Heart right ventricle (tissue), 16 donors: Measurements from ENCODE around the gene PDE9A. TPM values are rescaled to one million over a fixed set of nuclear protein-coding genes. Genes with fewer than 3 reads are reported as not detected.
A peak's percentile ranks its signal among the peaks of the same experiment; 100 is the strongest.

ENCODE experiments used
- ATAC-seq, 8 donors: fragments of 200-7000 bp; cut with Tn5 transposase; one replicate each; pipeline ENCODE4 v1.9.1; 2020; ENCODE audit warnings: mild to moderate bottlenecking in 8 of 8, moderate library complexity in 8 of 8, moderate number of reproducible peaks in 1 of 8
- DNase-seq, 2 donors: peaks; one replicate each; pipeline ENCODE4 v3.0.0-alpha.2; 2020
- H3K27ac ChIP-seq, 10 donors: fragments of 200-600 bp; sonication (generic) in 2 of 10; one replicate each; pipeline versions ENCODE4 v1.5.0 to v1.8.0; 2020 to 2022; ENCODE audit warnings: mild to moderate bottlenecking in 3 of 10
- H3K27me3 ChIP-seq, 7 donors: fragments of 200-600 bp; one replicate each; pipeline ENCODE4 v1.8.0; 2021 to 2022; ENCODE audit warnings: mild to moderate bottlenecking in 2 of 7
- H3K36me3 ChIP-seq, 9 donors: fragments of 200-600 bp; sonication (generic) in 1 of 9; one replicate each; pipeline versions ENCODE4 v1.5.0 to v1.8.0; 2020 to 2022; ENCODE audit warnings: mild to moderate bottlenecking in 2 of 9
- H3K4me1 ChIP-seq, 9 donors: fragments of 200-600 bp; sonication (generic) in 1 of 9; one replicate each; pipeline versions ENCODE4 v1.5.0 to v1.8.0; 2020 to 2022; ENCODE audit warnings: mild to moderate bottlenecking in 4 of 9
- H3K4me3 ChIP-seq, 10 donors: fragments of 200-600 bp; sonication (generic) in 2 of 10; one replicate each; pipeline versions ENCODE4 v1.5.0 to v1.8.0; 2020 to 2022; ENCODE audit warnings: mild to moderate bottlenecking in 7 of 10, moderate library complexity in 2 of 10
- H3K9me3 ChIP-seq, 11 donors: fragments of 200-600 bp in 10 of 11; sonication (generic) in 2 of 11; one replicate each; pipeline versions ENCODE4 v1.5.0 to v1.8.0; 2013 to 2022; ENCODE audit warnings: mild to moderate bottlenecking in 2 of 11, control low read depth in 1 of 11, moderate library complexity in 1 of 11
- WGBS, 2 donors: extraction: QIAGEN DNeasy Blood & Tissue Kit; methylation state at CpG; one replicate each; pipeline ENCODE4 v1.1.7; 2013; ENCODE audit warnings: inconsistent platforms in 1 of 2; 5-methylcytosine and 5-hydroxymethylcytosine counted together
- intact Hi-C, 10 donors: fragments of 100-400 bp; cut with DNase I; formaldehyde crosslinking; loops; one replicate each; pipeline versions ENCODE4 v1.11.1 to v1.14.2; 2022
- polyA plus RNA-seq, 2 donors: library from polyadenylated mRNA; stranded (reverse); fragments of 200-250 nt; gene quantifications; one replicate each; pipeline ENCODE4 v1.2.3, GENCODE V29; 2013
- total RNA-seq, 10 donors: library from RNA; stranded (reverse); fragmentation: NEBNext Ultra II Directional in 3 of 10; extraction: Animal tissue kit (Norgen Biotek cat#: 25700) in 3 of 10; gene quantifications; one replicate each; pipeline versions ENCODE4 v1.2.1 to v1.2.4, GENCODE V29; 2021 to 2023
- TF ChIP-seq, protein P1 (sequence below), 9 donors: fragments of 200-600 bp; sonication (generic) in 2 of 9; IDR thresholded peaks; one replicate each; pipeline versions ENCODE4 v1.5.0 to v1.8.0; 2021 to 2022; ENCODE audit warnings: antibody characterized with exemption in 9 of 9, mild to moderate bottlenecking in 5 of 9, moderate library complexity in 1 of 9
- donor health status: Arrhythmogenic right ventricular cardiomyopathy.
- donor health status: ischemic (EF 13 %, LVEDD 7.1; RV severe dilation, severe dysfunction).
- donor health status: healthy with polysubstance abuse.
- donor health status: DM: no; HTN: yes; CAD: no.
- donor health status: DM: no; HTN: no; CAD: no.
- donor health status: ischemic (EF 25% LVEDD 6.9; RV normal size, moderate dysfunction).
- donor health status: ischemic (EF 25% LVEDD 5.7; RV mildly dilated, moderate dysfunction).
- donor health status: healthy.
- donor health status: DM: yes; HTN: yes; CAD: no.
- donor health status: Ischemic cardiomyopathy.
- donor health status: ischemic (EF 35%, LVEDD 5.7; RV mildly dilated, moderate dysfunction).
- donor health status: nonischemic (EF 11% LVEDD 7.7; RV severe dilation, severe dysfunction).
- donor health status: DM: yes; HTN: yes; CAD: no.
- donor health status: PGD.
- donor health status: ischemic (EF 29% LVEDD 5.4; RV normal size, mild dysfunction).
- donor health status: nonischemic (EF 23%, LVEDD 6.1; RV moderate dilation, normal function).

Gene PDE9A
- total and polyA plus RNA-seq, 12 donors = 1.2 to 7.0 (median 2.2) TPM

DNA sequence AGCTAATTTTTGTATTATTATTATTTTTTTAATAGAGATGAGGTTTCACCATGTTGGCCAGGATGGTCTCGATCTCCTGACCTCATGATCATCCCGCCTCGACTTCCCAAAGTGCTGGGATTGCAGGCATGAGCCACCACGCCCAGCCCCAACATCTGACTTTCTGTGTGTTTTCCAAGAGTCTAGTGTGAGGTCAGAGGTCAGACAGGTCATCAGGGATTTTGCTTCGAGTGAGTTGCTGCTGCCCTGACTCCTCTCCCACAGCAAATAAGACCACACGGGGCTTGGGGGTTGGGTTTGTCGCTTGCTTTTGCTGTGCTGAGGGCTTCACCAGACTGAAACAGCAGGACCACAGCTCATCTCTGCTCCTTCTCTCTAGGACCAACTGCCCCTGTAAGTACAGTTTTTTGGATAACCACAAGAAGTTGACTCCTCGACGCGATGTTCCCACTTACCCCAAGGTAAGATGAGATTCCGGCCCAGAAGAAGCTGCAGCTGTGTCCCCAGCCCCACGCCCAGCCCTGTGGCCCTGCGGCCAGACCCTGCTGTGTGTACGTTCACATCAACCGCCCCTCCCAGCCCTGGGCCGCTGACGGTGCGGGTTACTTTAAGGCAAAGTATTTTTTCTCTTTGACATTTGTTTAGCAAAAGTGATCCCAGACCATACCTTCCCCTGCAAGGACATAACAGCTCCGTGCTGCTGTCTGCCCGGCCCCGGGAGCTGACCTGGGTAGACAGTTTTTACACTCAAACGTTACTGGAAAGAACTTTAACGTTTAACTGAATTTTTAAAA is 97.5 kb downstream of the PDE9A start:
- whole genome bisulfite sequencing, 2 donors = 89 to 91% methylated on average over 23 of the region's 23 CpGs
- DNase-seq = no peak
- Histone ChIP-seq H3K9me3 (no peaks in the 10 kb centered on the region), H3K4me1 (peaks cover 0 to 20% (median 8%) of the 10 kb centered on the region in 9 donors), H3K36me3 (peaks cover 0 to 19% (median 0%) of the 10 kb centered on the region in 9 donors), H3K4me3 (no peak overlapping the region), H3K27ac (no peak overlapping the region), H3K27me3 (no peaks in the 10 kb centered on the region)
- intact Hi-C loops = loop anchor here in 1 of 10 donors (5.0 kb wide), 1 partner anchor 54 kb away; no protein-coding TSS in a partner anchor
- no peak for ATAC-seq
- TF ChIP-seq, protein P1, sequence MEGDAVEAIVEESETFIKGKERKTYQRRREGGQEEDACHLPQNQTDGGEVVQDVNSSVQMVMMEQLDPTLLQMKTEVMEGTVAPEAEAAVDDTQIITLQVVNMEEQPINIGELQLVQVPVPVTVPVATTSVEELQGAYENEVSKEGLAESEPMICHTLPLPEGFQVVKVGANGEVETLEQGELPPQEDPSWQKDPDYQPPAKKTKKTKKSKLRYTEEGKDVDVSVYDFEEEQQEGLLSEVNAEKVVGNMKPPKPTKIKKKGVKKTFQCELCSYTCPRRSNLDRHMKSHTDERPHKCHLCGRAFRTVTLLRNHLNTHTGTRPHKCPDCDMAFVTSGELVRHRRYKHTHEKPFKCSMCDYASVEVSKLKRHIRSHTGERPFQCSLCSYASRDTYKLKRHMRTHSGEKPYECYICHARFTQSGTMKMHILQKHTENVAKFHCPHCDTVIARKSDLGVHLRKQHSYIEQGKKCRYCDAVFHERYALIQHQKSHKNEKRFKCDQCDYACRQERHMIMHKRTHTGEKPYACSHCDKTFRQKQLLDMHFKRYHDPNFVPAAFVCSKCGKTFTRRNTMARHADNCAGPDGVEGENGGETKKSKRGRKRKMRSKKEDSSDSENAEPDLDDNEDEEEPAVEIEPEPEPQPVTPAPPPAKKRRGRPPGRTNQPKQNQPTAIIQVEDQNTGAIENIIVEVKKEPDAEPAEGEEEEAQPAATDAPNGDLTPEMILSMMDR (IDR thresholded peaks at IDR 0.05) = no peak

DNA sequence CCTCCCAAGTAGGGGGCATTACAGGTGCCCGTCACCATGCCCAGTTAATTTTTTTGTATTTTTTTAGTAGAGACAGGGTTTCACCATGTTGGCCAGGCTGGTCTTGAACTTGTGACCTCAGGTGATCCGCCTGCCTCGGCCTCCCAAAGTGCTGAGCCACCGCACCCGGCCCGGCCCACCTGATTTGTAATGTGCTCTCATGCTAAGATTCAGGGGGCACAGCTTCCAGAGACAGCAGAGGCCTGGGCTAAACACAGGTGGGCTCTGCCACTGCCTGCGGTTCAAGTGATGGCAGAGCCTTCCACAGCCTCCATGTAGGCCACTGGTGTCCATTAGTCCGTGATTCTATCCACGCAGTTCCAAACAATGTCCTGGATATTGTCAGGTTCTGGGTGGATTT is 98.4 kb downstream of the PDE9A start:
- TF ChIP-seq, protein P1 (IDR thresholded peaks at IDR 0.05) = no peak
- Histone ChIP-seq H3K4me3 (no peak overlapping the region), H3K4me1 (peaks cover 0 to 11% (median 0%) of the 10 kb centered on the region in 9 donors), H3K36me3 (peaks cover 0 to 22% (median 0%) of the 10 kb centered on the region in 9 donors), H3K27me3 (no peaks in the 10 kb centered on the region), H3K27ac (no peak overlapping the region), H3K9me3 (no peaks in the 10 kb centered on the region)
- ATAC-seq (no peak), DNase-seq (no peak)
- WGBS, 2 donors = 97 to 99% methylated on average over 9 of the region's 9 CpGs
- intact Hi-C loops = loop anchor here in 1 of 10 donors (5.0 kb wide), 1 partner anchor 55 kb away; no protein-coding TSS in a partner anchor

DNA sequence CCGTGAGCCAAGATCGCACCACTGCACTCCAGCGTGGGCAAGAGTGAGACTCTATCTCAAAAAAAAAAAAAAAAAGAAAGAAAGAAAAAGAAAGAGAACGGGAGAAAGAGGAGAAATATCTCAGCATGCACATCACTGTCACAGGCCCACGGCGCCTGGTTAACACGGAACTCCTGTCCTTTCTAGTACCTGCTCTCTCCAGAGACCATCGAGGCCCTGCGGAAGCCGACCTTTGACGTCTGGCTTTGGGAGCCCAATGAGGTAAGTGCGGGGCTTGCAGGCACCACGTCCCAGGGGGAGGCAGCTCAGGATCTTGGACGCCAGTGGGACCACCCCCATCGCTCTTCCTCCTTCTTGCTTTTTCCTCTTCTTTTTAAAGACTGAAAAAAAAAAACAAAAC is 100.4 kb downstream of the PDE9A start:
- DNase-seq (no peak), ATAC-seq (no peak)
- H3K9me3 ChIP-seq = no peaks in the 10 kb centered on the region
- H3K4me3 ChIP-seq = no peak overlapping the region
- TF ChIP-seq, protein P1 (IDR thresholded peaks at IDR 0.05) = no peak
- intact Hi-C loops = loop anchor here in 1 of 10 donors (5.0 kb wide), 1 partner anchor 57 kb away; no protein-coding TSS in a partner anchor
- H3K27me3 ChIP-seq = no peaks in the 10 kb centered on the region
- H3K4me1 ChIP-seq = no peaks in the 10 kb centered on the region
- 93 to 96% methylated on average over 15 of the region's 15 CpGs for WGBS, 2 donors
- H3K36me3 ChIP-seq = peaks cover 0 to 27% (median 0%) of the 10 kb centered on the region in 9 donors
- no peak overlapping the region for H3K27ac ChIP-seq

DNA sequence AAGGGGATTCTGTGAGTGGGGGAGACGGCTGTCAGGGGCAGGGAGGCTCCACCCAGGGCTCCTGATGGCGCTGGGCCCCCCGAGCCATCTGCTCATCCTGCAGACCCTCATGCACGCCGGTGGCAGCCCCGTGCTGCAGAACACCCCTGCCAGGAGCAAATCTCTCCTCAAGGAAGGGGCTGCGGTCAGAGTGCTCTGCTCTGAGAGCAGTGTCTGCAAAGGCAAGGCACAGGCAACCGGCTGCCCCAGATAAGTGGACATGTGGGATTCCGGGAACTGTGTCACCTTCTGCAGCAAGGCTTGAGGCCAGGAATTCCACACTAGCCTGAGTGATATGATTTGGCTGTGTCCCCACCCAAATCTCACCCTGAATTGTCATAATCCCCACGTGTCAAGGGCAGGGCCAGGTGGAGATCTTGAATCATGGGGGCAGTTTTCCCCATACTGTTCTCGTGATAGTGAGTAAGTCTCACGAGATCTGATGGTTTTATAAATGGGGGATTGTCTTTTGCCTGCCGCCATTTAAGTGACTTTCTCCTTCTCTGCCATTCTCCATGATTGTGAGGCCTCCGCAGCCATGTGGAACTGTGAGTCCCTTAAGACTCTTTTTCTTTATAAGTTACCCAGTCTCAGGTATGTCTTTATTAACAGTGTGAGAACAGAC is 101.0 kb downstream of the PDE9A start:
- 57 to 68% methylated on average over 14 of the region's 14 CpGs for WGBS, 2 donors
- H3K27me3 ChIP-seq = no peaks in the 10 kb centered on the region
- no peak overlapping the region for H3K27ac ChIP-seq
- H3K9me3 ChIP-seq = no peaks in the 10 kb centered on the region
- no peak overlapping the region for H3K4me3 ChIP-seq
- DNase-seq = no peak
- no peaks in the 10 kb centered on the region for H3K4me1 ChIP-seq
- peak in 6 of 8 donors; percentile 36 to 58 (median 42) for ATAC-seq
- TF ChIP-seq, protein P1 (IDR thresholded peaks at IDR 0.05) = no peak
- intact Hi-C loops = loop anchor here in 1 of 10 donors (5.0 kb wide), 1 partner anchor 57 kb away; no protein-coding TSS in a partner anchor
- peaks cover 0 to 27% (median 0%) of the 10 kb centered on the region in 9 donors for H3K36me3 ChIP-seq
